CD4-positive, alpha-beta T cell (primary cell): ENCODE data around the gene FAR1. TPM values are rescaled to one million over a fixed set of nuclear protein-coding genes. Genes with fewer than 3 reads are reported as not detected.
A peak's percentile ranks its signal among the peaks of the same experiment; 100 is the strongest.

Experiments used
- ATAC-seq: fragments of 200-7000 bp; cut with Tn5 transposase; one replicate; pipeline ENCODE4 v1.10.0; 2022; ENCODE audit warnings: mild to moderate bottlenecking; ENCODE audit not compliant: poor library complexity
- CTCF ChIA-PET: fragments of 350-600 bp; sonication (Branson Sonifier 250); formaldehyde crosslinking; loops from one replicate; lab custom pipeline; 2021; ENCODE audit warnings: antibody characterized with exemption, inconsistent platforms; lab: Charles Lee
- POLR2A ChIA-PET: fragments of 350-600 bp; sonication (Branson Sonifier 250); formaldehyde crosslinking; loops from one replicate; lab custom pipeline; 2021; ENCODE audit warnings: antibody characterized with exemption, inconsistent platforms; lab: Charles Lee
- DNase-seq, 14 experiments: peaks; one replicate each; pipeline ENCODE4 v3.0.0-alpha.2; 2013 to 2020; ENCODE audit warnings: mixed read lengths in 2 of 14
- H3K27ac ChIP-seq, 2 donors: one replicate each; pipeline versions ENCODE4 v1.5.1 to v1.7.0; 2013; ENCODE audit warnings: low read length in 2 of 2, low read depth in 1 of 2, mild to moderate bottlenecking in 1 of 2
- H3K27me3 ChIP-seq, 2 experiments: 1 replicate in 1 of 2; 2 replicates in 1 of 2; pipeline versions ENCODE4 v1.6.1 to v1.7.0; 2013; ENCODE audit warnings: low read length in 2 of 2, control low read depth in 1 of 2, mild to moderate bottlenecking in 1 of 2, moderate library complexity in 1 of 2; ENCODE audit not compliant: insufficient read depth in 2 of 2, control insufficient read depth in 1 of 2
- H3K36me3 ChIP-seq: one replicate; pipeline ENCODE4 v1.6.1; 2013; ENCODE audit warnings: low read length, control low read depth; ENCODE audit not compliant: insufficient read depth
- H3K4me1 ChIP-seq: one replicate; pipeline ENCODE4 v1.6.1; 2013; ENCODE audit warnings: low read length, control low read depth; ENCODE audit not compliant: insufficient read depth
- H3K4me3 ChIP-seq: one replicate; pipeline ENCODE4 v1.5.1; 2013; ENCODE audit warnings: mild to moderate bottlenecking, low read length, moderate library complexity
- H3K9me3 ChIP-seq, 2 experiments: 1 replicate in 1 of 2; 2 replicates in 1 of 2; pipeline versions ENCODE4 v1.6.1 to v1.7.0; 2013; ENCODE audit warnings: low read length in 2 of 2, mild to moderate bottlenecking in 2 of 2, control low read depth in 1 of 2, moderate library complexity in 1 of 2; ENCODE audit not compliant: control insufficient read depth in 1 of 2, insufficient read depth in 1 of 2
- H3K27ac Mint-ChIP-seq: one replicate; pipeline ENCODE4 v1.8.0; 2020; ENCODE audit warnings: mixed read lengths
- H3K27me3 Mint-ChIP-seq: one replicate; pipeline ENCODE4 v1.8.0; 2021; ENCODE audit warnings: mixed read lengths
- H3K36me3 Mint-ChIP-seq: one replicate; pipeline ENCODE4 v1.8.0; 2021; ENCODE audit warnings: low read depth, mixed read lengths
- H3K4me1 Mint-ChIP-seq: one replicate; pipeline ENCODE4 v1.8.0; 2021; ENCODE audit warnings: low read depth, mixed read lengths
- H3K4me3 Mint-ChIP-seq: one replicate; pipeline ENCODE4 v1.8.0; 2020; ENCODE audit warnings: mild to moderate bottlenecking, mixed read lengths
- H3K9me3 Mint-ChIP-seq: one replicate; pipeline ENCODE4 v1.8.0; 2020; ENCODE audit warnings: mixed read lengths
- intact Hi-C, 2 experiments: fragments of 100-400 bp; cut with DNase I in 1 of 2; cut with micrococcal nuclease in 1 of 2; formaldehyde crosslinking; loops; one replicate each; pipeline versions ENCODE4 v1.15.1 to v1.9.0; 2023 to 2025; cut with DNase I, micrococcal nuclease
- total RNA-seq, 174 experiments: library from RNA in 2 of 174; stranded (reverse) in 2 of 174; gene quantifications; one replicate each; pipeline ENCODE4 v1.2.3 and lab custom pipeline; 2021 to 2026
- TF ChIP-seq, protein P1 (sequence below): fragments of 200-600 bp; IDR thresholded peaks from one replicate; pipeline ENCODE4 v1.8.0; 2022; ENCODE audit warnings: antibody characterized with exemption, mild to moderate bottlenecking

FAR1 gene
- total RNA-seq, 2 experiments from 2014 or later: 28.4 to 29.0 TPM

- Mint-ChIP-seq H3K4me1 (peaks cover 41% of the 10 kb centered on the region), H3K9me3 (peaks cover 2% of the 10 kb centered on the region), H3K27ac (no peak overlapping the region), H3K4me3 (no peak overlapping the region), H3K27me3 (no peaks in the 10 kb centered on the region), H3K36me3 (peaks cover 36% of the 10 kb centered on the region)
- DNase-seq (no peak), ATAC-seq (no peak)
- TF ChIP-seq, protein P1, sequence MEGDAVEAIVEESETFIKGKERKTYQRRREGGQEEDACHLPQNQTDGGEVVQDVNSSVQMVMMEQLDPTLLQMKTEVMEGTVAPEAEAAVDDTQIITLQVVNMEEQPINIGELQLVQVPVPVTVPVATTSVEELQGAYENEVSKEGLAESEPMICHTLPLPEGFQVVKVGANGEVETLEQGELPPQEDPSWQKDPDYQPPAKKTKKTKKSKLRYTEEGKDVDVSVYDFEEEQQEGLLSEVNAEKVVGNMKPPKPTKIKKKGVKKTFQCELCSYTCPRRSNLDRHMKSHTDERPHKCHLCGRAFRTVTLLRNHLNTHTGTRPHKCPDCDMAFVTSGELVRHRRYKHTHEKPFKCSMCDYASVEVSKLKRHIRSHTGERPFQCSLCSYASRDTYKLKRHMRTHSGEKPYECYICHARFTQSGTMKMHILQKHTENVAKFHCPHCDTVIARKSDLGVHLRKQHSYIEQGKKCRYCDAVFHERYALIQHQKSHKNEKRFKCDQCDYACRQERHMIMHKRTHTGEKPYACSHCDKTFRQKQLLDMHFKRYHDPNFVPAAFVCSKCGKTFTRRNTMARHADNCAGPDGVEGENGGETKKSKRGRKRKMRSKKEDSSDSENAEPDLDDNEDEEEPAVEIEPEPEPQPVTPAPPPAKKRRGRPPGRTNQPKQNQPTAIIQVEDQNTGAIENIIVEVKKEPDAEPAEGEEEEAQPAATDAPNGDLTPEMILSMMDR: no peak
- ChIA-PET CTCF (no interaction called here), POLR2A (no interaction called here)
- H3K27ac ChIP-seq: no peak overlapping the region
- no peaks in the 10 kb centered on the region for H3K4me1 ChIP-seq
- no peak overlapping the region for H3K4me3 ChIP-seq
- H3K27me3 ChIP-seq: no peaks in the 10 kb centered on the region
- intact Hi-C loops: no loop called here
- no peaks in the 10 kb centered on the region for H3K9me3 ChIP-seq
- peaks cover 6% of the 10 kb centered on the region for H3K36me3 ChIP-seq
These were observed 18.3 kb downstream of the FAR1 start for GRCh38 chr11:13686776-13687175.

DNA sequence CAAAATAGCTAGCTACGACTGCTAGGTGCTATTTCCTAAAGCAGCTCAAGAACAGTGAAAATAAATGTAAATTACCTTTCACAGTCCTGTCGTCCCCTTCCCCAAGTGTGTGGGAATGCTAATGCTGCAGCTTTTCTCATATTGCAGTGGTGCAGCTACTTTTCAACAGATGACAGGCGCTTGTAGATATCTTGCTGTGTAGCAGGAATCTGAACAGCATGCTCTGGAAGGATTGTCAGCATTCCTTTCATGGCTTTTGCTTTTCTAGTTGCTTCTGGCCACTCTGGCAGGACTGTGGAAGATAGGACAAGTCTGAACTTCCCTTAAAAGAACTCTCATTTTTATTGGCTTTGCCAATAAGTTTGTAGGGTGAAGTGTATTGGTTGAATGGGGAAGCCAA is 18.8 kb downstream of the FAR1 start:
- H3K36me3 ChIP-seq: peaks cover 6% of the 10 kb centered on the region
- no peak for DNase-seq
- CTCF ChIA-PET: no interaction called here
- ATAC-seq: no peak
- H3K4me3 ChIP-seq: no peak overlapping the region
- H3K4me1 Mint-ChIP-seq: peaks cover 38% of the 10 kb centered on the region
- no peak overlapping the region for H3K27ac Mint-ChIP-seq
- peaks cover 36% of the 10 kb centered on the region for H3K36me3 Mint-ChIP-seq
- H3K27me3 Mint-ChIP-seq: no peaks in the 10 kb centered on the region
- TF ChIP-seq, protein P1: no peak
- H3K9me3 ChIP-seq: no peaks in the 10 kb centered on the region
- H3K27me3 ChIP-seq: no peaks in the 10 kb centered on the region
- intact Hi-C loops: no loop called here
- no peaks in the 10 kb centered on the region for H3K4me1 ChIP-seq
- H3K9me3 Mint-ChIP-seq: peaks cover 2% of the 10 kb centered on the region
- H3K27ac ChIP-seq: peak overlapping the region in 1 of 2 donors; percentile 4
- H3K4me3 Mint-ChIP-seq: no peak overlapping the region
- POLR2A ChIA-PET: no interaction called here

DNA sequence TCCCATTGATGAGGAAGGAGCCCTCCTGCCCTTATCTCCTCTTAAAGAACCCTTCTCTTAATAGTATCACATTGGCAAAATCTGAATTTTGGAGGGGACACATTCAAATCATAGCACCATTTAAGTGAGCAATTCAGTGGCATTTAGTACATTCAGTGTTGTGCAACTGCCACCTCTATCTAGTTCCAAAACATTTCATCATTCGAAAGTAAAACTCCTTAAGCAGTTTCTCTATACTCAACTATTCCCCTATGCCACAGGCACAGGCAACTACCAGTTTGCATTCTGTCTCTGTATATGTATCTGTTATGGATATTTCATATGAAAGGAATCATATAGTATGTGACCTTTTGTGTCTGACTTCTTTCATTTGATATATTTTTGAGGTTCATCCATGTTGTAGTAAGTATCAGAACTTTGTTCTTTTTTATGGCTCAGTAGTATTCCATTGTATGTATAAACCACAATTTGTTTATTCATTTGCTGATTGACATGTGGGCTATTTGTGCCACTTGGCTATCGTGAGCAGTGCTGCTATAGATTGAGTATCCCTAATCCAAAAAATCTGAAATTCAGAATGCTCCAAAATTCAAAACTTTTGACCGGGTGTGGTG is 22.9 kb downstream of the FAR1 start:
- Mint-ChIP-seq H3K27ac (no peak overlapping the region), H3K36me3 (peaks cover 32% of the 10 kb centered on the region), H3K4me3 (no peak overlapping the region), H3K27me3 (no peaks in the 10 kb centered on the region), H3K9me3 (peaks cover 2% of the 10 kb centered on the region), H3K4me1 (peaks cover 16% of the 10 kb centered on the region)
- POLR2A ChIA-PET: no interaction called here
- CTCF ChIA-PET: no interaction called here
- H3K9me3 ChIP-seq: no peaks in the 10 kb centered on the region
- H3K4me3 ChIP-seq: no peak overlapping the region
- no peaks in the 10 kb centered on the region for H3K27me3 ChIP-seq
- intact Hi-C loops: no loop called here
- no peak for ATAC-seq
- no peak overlapping the region for H3K27ac ChIP-seq
- peaks cover 20% of the 10 kb centered on the region for H3K36me3 ChIP-seq
- H3K4me1 ChIP-seq: no peaks in the 10 kb centered on the region
- no peak for DNase-seq
- TF ChIP-seq, protein P1: no peak
